PFSK-1 (cell line): ENCODE measurements around the gene ITGAX.

ENCODE experiments used
- POLR2AphosphoS5 ChIP-seq: IDR thresholded peaks from 2 replicates; pipeline ENCODE4 v1.6.1; 2012; ENCODE audit warnings: low read depth, mild to moderate bottlenecking, control low read depth, low read length, moderate library complexity
- SIN3A ChIP-seq: IDR thresholded peaks from 2 replicates; pipeline ENCODE4 v1.6.1; 2012; ENCODE audit warnings: mild to moderate bottlenecking, low read length, moderate library complexity, borderline replicate concordance; ENCODE audit not compliant: insufficient read depth
- TAF1 ChIP-seq: IDR thresholded peaks from 2 replicates; pipeline ENCODE4 v1.6.1; 2012; ENCODE audit warnings: low read length, control low read depth, borderline replicate concordance; ENCODE audit not compliant: insufficient read depth

DNA sequence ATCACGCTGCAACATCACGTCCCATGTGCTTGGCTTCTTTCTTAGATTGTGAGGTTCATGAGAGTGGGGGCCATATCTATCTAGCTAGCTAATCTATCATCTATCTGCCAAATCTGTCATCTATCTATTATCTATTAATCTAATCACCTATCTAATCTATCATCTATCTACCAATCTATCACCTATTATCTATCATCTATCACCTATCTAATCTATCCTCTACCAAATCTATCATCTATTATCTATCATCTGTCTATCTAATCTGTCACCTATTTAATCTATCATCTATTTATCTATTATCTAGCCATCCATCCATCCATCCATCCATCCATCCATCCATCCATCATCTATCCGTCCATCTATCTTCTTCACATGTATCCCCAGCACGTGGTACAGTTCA lies 59.0 kb downstream of the ITGAX start:
- TF ChIP-seq POLR2AphosphoS5, result no peak
- TF ChIP-seq TAF1, result no peak
- no peak for TF ChIP-seq SIN3A
